ENCODE measurements around the gene GAS6.

Gene GAS6

DNA sequence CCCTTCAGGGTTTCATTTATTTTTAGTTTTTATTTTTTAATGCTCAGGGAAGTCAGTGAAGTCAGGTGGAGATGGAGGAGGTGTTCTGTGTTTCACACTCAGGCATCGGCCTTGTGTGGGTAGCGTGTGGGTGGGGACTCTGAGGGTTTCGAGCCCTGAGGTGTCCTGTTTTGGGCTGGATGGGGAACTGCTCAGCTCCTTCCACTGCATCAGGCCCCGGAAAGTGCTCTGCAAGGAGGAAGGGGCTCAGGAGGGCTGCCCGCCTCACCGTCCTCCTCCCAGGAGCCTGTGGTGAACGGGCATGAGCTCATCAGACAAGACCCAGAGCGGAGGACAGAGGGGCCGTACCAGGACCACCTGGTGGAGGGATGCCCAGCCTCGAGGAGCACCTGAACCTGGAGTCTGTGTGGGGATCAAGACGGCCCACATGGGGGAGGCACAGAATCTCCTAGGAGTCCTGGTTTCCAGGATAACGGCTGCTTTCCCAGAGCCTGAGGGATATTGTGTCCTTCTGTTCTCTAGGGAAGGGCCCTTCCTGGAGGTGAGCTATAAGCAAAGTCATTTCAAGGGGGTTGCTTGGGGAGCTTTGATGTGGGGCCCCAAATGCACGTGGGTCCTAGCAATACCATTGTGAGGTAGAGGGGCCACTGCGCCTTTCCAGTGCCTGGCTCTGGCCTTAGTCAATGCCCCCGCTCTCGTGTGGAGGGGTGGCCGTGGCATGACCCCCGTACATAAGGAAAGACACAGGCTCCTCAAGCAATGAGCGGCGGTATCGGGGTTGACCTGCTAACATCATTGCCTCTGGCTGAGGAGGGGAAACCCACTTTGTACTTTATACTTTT lies 13.5 kb upstream of the GAS6 start:
- peaks cover 22% of the 10 kb centered on the region for H3K27me3 Mint-ChIP-seq (ENCODE audit: low read depth)
- H3K4me1 Mint-ChIP-seq, result peaks cover 18% of the 10 kb centered on the region
- no peak overlapping the region for H3K27ac Mint-ChIP-seq
- no peaks in the 10 kb centered on the region for H3K9me3 Mint-ChIP-seq
- TF ChIP-seq, protein P1, sequence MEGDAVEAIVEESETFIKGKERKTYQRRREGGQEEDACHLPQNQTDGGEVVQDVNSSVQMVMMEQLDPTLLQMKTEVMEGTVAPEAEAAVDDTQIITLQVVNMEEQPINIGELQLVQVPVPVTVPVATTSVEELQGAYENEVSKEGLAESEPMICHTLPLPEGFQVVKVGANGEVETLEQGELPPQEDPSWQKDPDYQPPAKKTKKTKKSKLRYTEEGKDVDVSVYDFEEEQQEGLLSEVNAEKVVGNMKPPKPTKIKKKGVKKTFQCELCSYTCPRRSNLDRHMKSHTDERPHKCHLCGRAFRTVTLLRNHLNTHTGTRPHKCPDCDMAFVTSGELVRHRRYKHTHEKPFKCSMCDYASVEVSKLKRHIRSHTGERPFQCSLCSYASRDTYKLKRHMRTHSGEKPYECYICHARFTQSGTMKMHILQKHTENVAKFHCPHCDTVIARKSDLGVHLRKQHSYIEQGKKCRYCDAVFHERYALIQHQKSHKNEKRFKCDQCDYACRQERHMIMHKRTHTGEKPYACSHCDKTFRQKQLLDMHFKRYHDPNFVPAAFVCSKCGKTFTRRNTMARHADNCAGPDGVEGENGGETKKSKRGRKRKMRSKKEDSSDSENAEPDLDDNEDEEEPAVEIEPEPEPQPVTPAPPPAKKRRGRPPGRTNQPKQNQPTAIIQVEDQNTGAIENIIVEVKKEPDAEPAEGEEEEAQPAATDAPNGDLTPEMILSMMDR (IDR thresholded peaks at IDR 0.05; ENCODE audit: unreplicated experiment in 3 of 3), result no peak
- no peaks in the 10 kb centered on the region for H3K36me3 Mint-ChIP-seq (ENCODE audit: low read depth)
- no peak overlapping the region for H3K4me3 Mint-ChIP-seq

GRCh38 chr13:113876346-113877148 lies 12.7 kb upstream of the GAS6 start:
- no peak overlapping the region for H3K27ac Mint-ChIP-seq
- H3K36me3 Mint-ChIP-seq (ENCODE audit: low read depth), result no peaks in the 10 kb centered on the region
- TF ChIP-seq, protein P1 (IDR thresholded peaks at IDR 0.05; ENCODE audit: unreplicated experiment in 3 of 3), result no peak
- H3K4me3 Mint-ChIP-seq, result no peak overlapping the region
- peaks cover 17% of the 10 kb centered on the region for H3K4me1 Mint-ChIP-seq
- H3K27me3 Mint-ChIP-seq (ENCODE audit: low read depth), result peaks cover 22% of the 10 kb centered on the region
- H3K9me3 Mint-ChIP-seq, result no peaks in the 10 kb centered on the region

GRCh38 chr13:113875837-113876281 lies 12.0 kb upstream of the GAS6 start:
- TF ChIP-seq, protein P1 (IDR thresholded peaks at IDR 0.05; ENCODE audit: unreplicated experiment in 3 of 3), result no peak
- Mint-ChIP-seq H3K27ac (no peak overlapping the region), H3K36me3 (ENCODE audit: low read depth) (no peaks in the 10 kb centered on the region), H3K9me3 (no peaks in the 10 kb centered on the region), H3K27me3 (ENCODE audit: low read depth) (peaks cover 22% of the 10 kb centered on the region), H3K4me1 (peaks cover 17% of the 10 kb centered on the region), H3K4me3 (no peak overlapping the region)

GRCh38 chr13:113875429-113875815 lies 11.5 kb upstream of the GAS6 start:
- Mint-ChIP-seq H3K27ac (no peak overlapping the region), H3K9me3 (no peaks in the 10 kb centered on the region), H3K36me3 (ENCODE audit: low read depth) (no peaks in the 10 kb centered on the region), H3K4me1 (peaks cover 17% of the 10 kb centered on the region), H3K27me3 (ENCODE audit: low read depth) (peaks cover 22% of the 10 kb centered on the region), H3K4me3 (no peak overlapping the region)
- TF ChIP-seq, protein P1 (IDR thresholded peaks at IDR 0.05; ENCODE audit: unreplicated experiment in 3 of 3), result no peak

DNA sequence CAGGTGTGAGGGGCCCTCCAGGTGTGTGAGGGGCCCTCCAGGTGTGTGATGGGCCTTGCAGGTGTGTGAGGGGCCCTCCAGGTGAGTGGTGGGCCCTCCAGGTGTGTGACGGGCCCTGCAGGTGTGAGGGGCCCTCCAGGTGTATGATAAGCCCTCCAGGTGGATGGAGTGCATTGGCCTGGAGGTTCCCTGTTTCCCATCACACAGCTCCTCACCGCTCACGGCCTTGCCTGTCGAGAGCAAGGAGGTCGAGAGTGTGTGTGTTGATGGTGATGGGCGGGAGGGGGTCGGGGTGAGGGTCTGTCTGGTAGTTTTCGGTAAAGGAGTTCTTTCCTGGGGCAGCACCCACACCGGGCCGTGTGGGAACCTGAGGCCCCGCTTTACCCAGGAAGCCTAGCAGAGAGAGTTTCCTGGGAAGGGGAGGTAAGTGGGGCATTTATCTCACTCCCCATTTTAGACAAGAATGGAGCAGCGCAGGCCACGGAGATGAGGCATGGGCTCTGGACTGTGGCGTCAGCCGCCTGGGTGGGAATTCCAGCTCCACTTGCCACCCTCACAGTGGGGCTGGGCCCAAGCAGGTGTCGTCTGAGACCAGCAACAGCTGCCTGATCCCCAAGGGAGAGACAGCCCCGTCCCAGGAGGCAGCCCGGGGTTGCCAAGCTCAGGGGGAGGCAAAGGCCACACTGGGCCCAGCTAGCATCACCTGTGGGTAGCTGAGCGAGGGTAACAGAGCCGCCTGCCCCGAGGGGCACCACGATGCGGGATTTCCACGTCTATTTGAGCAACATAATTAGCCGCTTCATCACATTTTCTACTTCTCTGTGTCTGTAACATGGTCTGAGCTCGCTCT lies 10.9 kb upstream of the GAS6 start:
- TF ChIP-seq, protein P1 (IDR thresholded peaks at IDR 0.05; ENCODE audit: unreplicated experiment in 3 of 3), result no peak
- Mint-ChIP-seq H3K4me3 (no peak overlapping the region), H3K9me3 (no peaks in the 10 kb centered on the region), H3K4me1 (peaks cover 14% of the 10 kb centered on the region), H3K27me3 (ENCODE audit: low read depth) (peaks cover 22% of the 10 kb centered on the region), H3K36me3 (ENCODE audit: low read depth) (no peaks in the 10 kb centered on the region), H3K27ac (no peak overlapping the region)

Data from nephron (organoid).